GM12873 (cell line): ENCODE results near the gene GRID1.

Source experiments
- CTCF ChIP-seq: IDR thresholded peaks from 2 replicates; pipeline ENCODE4 v1.5.1; 2012; ENCODE audit warnings: low read depth, mild to moderate bottlenecking, moderate library complexity, low read length, control low read depth; ENCODE audit not compliant: insufficient read depth; ENCODE audit errors: missing control alignments

Gene GRID1

GRCh38 chr10:85811405-85811804 is 555.2 kb downstream of the GRID1 start:
- TF ChIP-seq CTCF: no peak

- TF ChIP-seq CTCF: no peak
These were observed 555.9 kb downstream of the GRID1 start for GRCh38 chr10:85810674-85811073.

GRCh38 chr10:85795460-85795859 is 571.1 kb downstream of the GRID1 start:
- TF ChIP-seq CTCF: no peak

- TF ChIP-seq CTCF: no peak
These were observed 572.0 kb downstream of the GRID1 start for GRCh38 chr10:85794553-85794952.

- TF ChIP-seq CTCF: no peak
These were observed 574.1 kb downstream of the GRID1 start for GRCh38 chr10:85792533-85792858.

- TF ChIP-seq CTCF: peak; percentile 17
These were observed 574.6 kb downstream of the GRID1 start for GRCh38 chr10:85791818-85792532.

GRCh38 chr10:85789982-85790789 is 576.4 kb downstream of the GRID1 start:
- no peak for TF ChIP-seq CTCF
